ENCODE results near the gene TEX19. TPM values are rescaled to one million over a fixed set of nuclear protein-coding genes. Genes with fewer than 3 reads are reported as not detected.
"Not testable (repeated sequence)": the region's sequence is repeated elsewhere in the genome, so short reads cannot be mapped to it uniquely, and the experiment has no call there.

TEX19 gene
- total RNA-seq, 1 donor from 2014 or later: not detected

GRCh38 chr17:82370471-82371332 lies 11.7 kb downstream of the TEX19 start:
- Mint-ChIP-seq H3K4me3 (peak overlapping the region; percentile 77), H3K9me3 (no peaks in the 10 kb centered on the region), H3K27ac (no peak overlapping the region), H3K27me3 (peaks cover 32% of the 10 kb centered on the region), H3K36me3 (ENCODE audit: low read depth) (no peaks in the 10 kb centered on the region), H3K4me1 (peaks cover 24% of the 10 kb centered on the region)
- POLR2A ChIA-PET: interaction anchor here (1.0 kb wide), 1 partner anchor 79 kb away, joined by 3 read pairs; no protein-coding TSS in a partner anchor
- CTCF ChIA-PET: no interaction called here
- no peak for TF ChIP-seq CTCF (IDR thresholded peaks at IDR 0.05)
- ATAC-seq (ENCODE audit: low read depth) (peak; percentile 34), DNase-seq (no peak)
- intact Hi-C loops (cut with micrococcal nuclease): no loop called here

- intact Hi-C loops (cut with micrococcal nuclease): no loop called here
- H3K36me3 Mint-ChIP-seq (ENCODE audit: low read depth): no peaks in the 10 kb centered on the region
- POLR2A ChIA-PET: no interaction called here
- H3K27ac Mint-ChIP-seq: no peak within 1 kb of the TSS
- peaks cover 39% of the 10 kb centered on the region for H3K27me3 Mint-ChIP-seq
- H3K9me3 Mint-ChIP-seq: no peaks in the 10 kb centered on the region
- TF ChIP-seq CTCF (IDR thresholded peaks at IDR 0.05): no peak
- DNase-seq (no peak), ATAC-seq (ENCODE audit: low read depth) (no peak)
- H3K4me3 Mint-ChIP-seq: peak within 1 kb of the TSS; percentile 77
- peaks cover 24% of the 10 kb centered on the region for H3K4me1 Mint-ChIP-seq
- CTCF ChIA-PET: no interaction called here
Observed at GRCh38 chr17:82371333-82372248, 12.5 kb downstream of the TEX19 start, which contains the start of gene UTS2R. Gene UTS2R (plus strand): TSS chr17:82371765. CDS start chr17:82374325, 2,560 bp downstream.

DNA sequence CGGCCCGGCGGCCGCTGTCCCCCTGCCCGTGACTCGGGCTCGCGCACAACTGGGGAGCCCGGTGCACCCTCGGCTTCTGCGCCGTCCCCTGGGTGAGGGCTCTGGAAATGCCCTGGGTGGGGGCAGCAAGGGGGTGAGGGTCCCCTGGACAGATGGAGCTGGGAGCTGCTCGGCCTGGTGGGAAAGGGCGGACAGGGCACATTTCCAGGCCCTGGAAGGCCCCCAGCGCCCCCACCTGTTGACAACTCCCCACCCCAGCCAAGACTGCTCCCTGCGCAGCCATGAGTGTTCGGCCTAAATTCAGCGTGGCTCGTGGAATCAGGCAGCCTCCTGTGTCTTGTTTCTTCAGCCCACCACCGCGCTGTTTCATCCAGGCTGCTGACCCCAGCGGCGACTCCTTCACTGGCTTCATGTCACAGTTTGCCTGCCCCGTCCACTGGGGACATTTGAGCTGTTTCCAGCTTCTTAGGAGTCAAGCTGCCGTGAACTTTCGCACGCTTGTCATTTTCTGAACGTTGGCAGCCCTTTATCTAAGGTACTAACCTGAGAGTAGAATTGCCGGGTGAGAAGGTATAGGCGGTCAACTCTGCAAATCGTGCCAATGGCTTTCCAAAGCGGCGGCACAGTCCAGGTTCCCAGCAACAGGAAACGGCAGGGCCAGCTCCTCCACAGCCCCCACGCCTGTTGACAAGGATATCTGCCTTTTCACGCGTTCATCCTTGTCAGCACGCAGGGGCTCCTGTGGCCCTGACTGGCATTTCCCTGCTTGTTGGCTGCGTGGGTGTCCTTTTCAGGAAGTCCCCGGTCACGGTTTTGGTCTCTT lies 13.4 kb downstream of the TEX19 start:
- Mint-ChIP-seq H3K27ac (no peak overlapping the region), H3K4me3 (no peak overlapping the region), H3K4me1 (peaks cover 24% of the 10 kb centered on the region), H3K36me3 (ENCODE audit: low read depth) (no peaks in the 10 kb centered on the region), H3K9me3 (no peaks in the 10 kb centered on the region), H3K27me3 (peaks cover 38% of the 10 kb centered on the region)
- intact Hi-C loops (cut with micrococcal nuclease): no loop called here
- no peak for DNase-seq
- CTCF ChIA-PET: no interaction called here
- no peak for TF ChIP-seq CTCF (IDR thresholded peaks at IDR 0.05)
- no peak for ATAC-seq (ENCODE audit: low read depth)
- POLR2A ChIA-PET: interaction anchor here (0.6 kb wide), 1 partner anchor 144 kb away, joined by 9 read pairs; no protein-coding TSS in a partner anchor

- H3K27me3 Mint-ChIP-seq: peaks cover 32% of the 10 kb centered on the region
- intact Hi-C loops (cut with micrococcal nuclease); H3K36me3 Mint-ChIP-seq (ENCODE audit: low read depth); DNase-seq; H3K27ac Mint-ChIP-seq; ATAC-seq (ENCODE audit: low read depth); H3K9me3 Mint-ChIP-seq; CTCF ChIA-PET; H3K4me3 Mint-ChIP-seq: not testable (repeated sequence)
- POLR2A ChIA-PET: interaction anchor here (0.6 kb wide), 1 partner anchor 144 kb away, joined by 9 read pairs; no protein-coding TSS in a partner anchor
- peaks cover 24% of the 10 kb centered on the region for H3K4me1 Mint-ChIP-seq
Observed at GRCh38 chr17:82373072-82373452, 14.0 kb downstream of the TEX19 start.
